Hematopoietic multipotent progenitor cell treated with erythropoietin and hydrocortisone succinate and interleukin-3 and kit ligand, for 6 days (in vitro differentiated cells): Measurements from ENCODE around the gene BRAP.
"Not testable (repeated sequence)": the region's sequence is repeated elsewhere in the genome, so short reads cannot be mapped to it uniquely, and the experiment has no call there.

Source experiments
- DNase-seq: peaks from one replicate; pipeline ENCODE4 v3.0.0-alpha.2; 2015

BRAP gene

DNA sequence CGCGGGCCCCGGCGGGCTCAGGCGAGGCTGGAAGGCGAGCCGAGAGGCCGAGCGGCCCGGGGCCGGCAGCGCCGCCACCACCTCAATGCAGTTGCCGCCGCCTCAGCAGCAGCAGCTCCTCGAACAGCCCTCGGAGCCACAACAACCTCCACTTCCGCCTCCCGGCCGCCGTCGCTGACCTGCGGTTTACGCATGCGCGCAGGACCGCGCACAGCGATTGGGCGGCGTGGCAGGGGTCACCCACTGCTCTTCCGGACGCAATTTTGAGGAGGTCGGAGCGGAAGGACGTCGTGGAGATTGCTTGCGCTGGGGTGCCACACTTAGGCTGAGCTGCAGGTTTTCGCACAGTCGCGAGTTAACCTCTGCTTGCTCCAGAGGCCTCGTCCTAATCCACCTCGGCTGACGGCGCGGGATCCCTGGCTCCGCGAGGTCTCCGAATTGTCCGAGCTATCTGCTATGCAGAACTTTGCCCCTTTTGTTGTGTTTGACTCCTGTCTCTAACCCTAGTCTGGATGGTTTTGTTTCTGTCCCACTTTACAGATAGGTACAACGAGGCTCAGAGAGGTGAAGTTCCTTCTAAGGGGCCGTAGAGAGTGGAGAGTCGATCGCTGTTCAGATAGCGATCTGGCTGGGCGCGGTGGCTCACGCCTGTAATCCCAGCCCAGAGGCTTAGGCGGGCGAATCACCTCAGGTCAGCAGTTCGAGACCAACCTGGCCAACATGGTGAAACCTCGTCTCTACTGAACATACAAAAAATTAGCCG lies at the start of gene BRAP, which contains the start of gene ACAD10:
TSS of gene BRAP (minus strand) at position 146 of the 763 bp plus-strand sequence. CDS start 164 bp downstream, outside the sequence.
TSS of gene ACAD10 (plus strand) at position 243 of the 763 bp plus-strand sequence. CDS start 6,657 bp downstream, outside the sequence.
- peak; percentile 97 for DNase-seq

DNA sequence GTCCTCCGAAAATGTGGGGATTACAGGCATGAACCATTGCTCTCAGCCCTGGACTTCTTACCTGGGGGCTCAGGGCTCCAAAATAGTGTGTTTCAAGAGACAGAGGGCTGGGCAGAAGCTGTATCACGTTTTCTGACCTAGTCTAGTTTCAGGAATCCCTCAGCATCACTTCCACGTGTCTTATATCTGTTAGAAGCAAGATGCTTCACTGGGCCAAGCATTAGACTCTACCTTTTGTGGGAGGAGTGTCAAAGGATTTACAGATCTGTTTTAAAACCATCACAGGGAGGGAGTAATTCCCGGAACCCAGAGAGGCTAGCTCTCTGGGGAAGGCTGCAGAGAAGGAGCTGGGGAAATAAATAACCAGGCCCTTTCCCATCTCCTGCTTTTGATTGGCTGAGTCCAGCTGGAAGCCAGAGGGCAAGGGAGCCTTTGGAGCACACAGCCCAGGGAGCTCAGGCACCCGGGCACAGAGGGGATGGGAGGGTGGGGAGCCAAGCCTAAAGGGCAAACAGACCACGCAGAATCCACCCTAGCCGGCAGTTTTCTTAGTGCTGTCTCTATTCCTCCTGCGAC lies 47.7 kb upstream of the BRAP start:
- DNase-seq, result no peak

DNA sequence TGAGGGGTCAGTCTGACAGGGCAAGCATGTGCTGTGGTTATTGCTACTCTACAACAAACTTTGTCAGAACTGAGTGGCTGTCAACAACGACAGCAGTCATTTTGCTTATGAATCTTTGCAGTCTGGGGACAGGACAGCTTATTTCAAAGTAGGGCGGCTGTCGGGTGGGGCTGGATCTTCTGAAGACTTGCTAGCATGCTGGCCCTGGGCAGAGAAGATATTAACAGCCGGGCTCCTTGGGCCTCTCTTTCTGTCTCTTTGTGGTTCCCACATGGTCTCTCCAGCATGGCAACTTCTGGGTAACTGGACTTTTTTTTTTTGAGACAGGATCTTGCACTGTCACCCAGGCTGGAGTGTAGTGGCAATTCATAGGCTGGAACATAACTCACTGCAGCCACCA lies 47.0 kb upstream of the BRAP start:
- DNase-seq, result peak; percentile 77

GRCh38 chr12:111730420-111730819 lies 44.7 kb upstream of the BRAP start:
- DNase-seq, result no peak

GRCh38 chr12:111728795-111729194 lies 43.0 kb upstream of the BRAP start:
- no peak for DNase-seq

GRCh38 chr12:111723646-111724360 lies 38.0 kb upstream of the BRAP start:
- not testable (repeated sequence) for DNase-seq

DNA sequence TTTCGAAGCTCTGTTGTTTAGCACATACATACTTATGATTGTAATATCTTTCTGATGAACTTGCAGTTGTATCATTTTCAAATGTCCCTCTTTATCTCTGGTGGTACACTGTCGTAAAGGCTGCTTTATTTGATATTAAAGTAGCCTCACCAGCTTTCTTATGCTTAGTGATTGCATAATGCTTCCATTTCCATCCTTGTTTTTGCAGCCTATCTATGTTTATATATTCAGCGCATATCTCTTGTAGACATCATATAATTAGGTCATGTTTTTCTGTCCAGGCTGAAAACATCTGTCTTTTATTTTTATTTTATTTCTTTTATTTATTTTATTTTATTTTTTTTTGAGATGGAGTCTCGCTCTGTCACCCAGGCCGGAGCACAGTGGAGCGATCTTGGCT lies 34.7 kb upstream of the BRAP start:
- no peak for DNase-seq

DNA sequence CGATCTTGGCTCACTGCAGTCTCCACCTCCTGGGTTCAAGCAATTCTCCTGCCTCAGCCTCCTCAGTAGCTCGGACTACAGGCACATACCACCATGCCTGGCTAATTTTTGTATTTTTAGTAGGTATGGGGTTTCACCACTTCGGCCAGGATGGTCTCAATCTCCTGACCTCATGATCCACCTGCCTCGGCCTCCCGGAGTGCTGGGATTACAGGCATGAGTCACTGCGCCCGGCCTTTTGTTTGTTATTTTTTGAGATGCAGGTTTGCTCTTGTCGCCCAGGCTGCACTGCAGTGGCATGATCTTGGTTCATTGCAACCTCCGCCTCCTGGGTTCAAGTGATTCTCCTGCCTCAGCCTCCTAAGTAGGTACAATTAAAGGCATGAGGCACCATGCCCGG lies 33.6 kb upstream of the BRAP start:
- DNase-seq, result not testable (repeated sequence)

DNA sequence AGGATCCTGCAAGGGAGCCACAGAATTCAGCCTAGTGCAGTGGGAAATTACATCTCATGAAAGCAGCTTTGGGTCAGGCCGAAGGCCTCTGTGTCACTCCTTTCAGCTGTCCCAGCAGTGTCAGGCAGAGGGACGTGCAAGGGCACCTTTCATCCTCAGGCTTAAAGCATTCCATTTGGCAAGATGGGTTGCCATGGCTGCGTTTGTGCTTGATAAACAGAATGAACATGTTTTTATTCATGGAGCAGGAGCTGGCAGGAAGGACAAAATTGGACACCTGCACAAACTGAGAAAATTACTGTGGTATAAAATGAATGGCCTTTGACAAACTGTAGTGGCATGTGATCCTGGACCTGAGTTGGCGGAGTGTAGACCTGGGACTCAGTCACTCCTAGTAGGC lies 29.5 kb upstream of the BRAP start:
- DNase-seq, result no peak

GRCh38 chr12:111706145-111706544 lies 20.4 kb upstream of the BRAP start:
- no peak for DNase-seq

GRCh38 chr12:111705672-111706071 lies 19.9 kb upstream of the BRAP start:
- DNase-seq, result peak; percentile 50

- no peak for DNase-seq
Observed at GRCh38 chr12:111699962-111700361, 14.2 kb upstream of the BRAP start.

DNA sequence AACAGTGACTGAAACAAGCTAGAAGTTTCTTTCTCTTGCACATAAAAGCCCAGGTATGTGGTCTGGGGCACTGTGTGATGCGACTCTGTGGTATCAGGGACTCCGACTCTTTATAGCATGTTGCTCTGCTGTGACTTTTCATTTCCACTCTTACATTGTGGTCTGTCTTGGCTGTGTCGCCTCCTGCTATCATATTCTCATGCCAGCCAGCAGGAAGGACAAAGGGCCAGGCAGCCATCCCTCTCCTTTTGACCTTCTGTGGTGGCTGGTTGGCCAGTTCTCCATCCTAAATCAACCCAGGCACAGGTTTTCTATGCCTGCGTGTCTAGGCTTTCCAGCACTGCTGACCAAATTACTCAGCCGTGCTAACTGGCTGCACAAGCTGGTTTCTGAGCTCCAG lies 8.1 kb upstream of the BRAP start:
- DNase-seq, result no peak

DNA sequence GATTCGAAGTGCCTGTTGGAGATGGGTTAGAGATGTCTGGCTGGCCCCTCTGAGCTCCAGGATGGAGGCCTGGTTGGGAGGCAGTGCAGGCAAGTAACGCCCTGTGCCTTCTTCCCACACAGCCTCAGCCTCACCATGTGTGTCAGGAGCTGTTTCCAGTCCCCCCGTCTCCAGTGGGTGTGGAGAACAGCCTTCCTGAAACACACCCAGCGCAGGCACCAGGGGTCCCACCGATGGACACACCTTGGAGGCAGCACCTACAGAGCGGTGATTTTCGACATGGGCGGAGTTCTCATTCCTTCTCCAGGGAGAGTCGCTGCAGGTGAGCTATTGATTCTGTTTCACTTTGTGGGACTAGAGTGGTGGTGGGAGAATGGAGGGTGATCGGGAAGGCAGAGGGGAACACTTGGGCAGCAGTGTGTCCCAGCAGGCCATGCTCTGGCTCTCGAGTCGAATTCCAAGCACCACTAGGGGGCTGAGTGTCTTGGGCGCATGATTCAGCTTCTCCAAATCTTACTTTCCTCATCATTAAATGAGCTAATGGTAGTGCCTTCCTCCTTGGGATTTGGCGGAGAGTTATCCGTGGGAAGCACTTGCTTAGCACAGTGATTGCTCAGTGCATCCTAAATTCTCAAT lies 6.9 kb upstream of the BRAP start:
- DNase-seq, result peak; percentile 63

DNA sequence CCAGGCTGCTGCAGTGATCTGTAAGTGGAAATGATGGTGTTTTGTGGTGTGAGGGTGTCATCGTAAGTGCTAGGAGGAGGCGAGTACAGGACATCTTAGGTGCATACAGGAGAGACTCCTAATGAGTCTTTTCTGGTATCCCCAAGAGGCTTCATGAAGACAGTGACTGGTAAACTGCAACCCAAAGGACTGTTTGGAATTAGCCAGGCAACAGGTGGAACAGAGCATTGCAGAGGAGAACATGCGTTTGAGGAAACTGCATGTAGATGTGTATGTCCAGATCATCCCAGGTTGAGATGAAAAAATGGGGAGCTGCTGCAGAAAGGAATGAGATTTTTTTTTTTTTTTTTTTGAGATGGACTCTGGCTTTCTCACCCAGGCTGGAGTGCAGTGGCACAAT lies 5.5 kb upstream of the BRAP start:
- no peak for DNase-seq

DNA sequence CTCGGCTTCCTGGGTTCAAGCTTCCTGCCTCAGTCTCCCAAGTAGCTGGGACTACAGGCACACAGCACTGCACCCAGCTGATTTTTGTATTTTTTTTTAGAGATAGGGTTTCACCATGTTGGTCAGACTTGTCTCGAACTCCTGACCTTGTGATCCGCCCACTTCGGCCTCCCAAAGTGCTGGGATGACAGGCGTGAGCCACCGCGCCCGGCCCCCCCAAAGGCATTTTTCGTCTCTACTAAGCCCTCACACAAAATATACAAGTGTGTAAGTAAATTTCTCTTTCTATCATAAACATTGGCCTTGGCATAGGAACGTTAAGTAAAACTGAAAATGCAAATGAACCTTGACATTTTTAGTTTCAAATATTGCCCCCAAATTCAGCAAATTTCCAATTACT lies 2.2 kb upstream of the BRAP start:
- DNase-seq, result no peak

DNA sequence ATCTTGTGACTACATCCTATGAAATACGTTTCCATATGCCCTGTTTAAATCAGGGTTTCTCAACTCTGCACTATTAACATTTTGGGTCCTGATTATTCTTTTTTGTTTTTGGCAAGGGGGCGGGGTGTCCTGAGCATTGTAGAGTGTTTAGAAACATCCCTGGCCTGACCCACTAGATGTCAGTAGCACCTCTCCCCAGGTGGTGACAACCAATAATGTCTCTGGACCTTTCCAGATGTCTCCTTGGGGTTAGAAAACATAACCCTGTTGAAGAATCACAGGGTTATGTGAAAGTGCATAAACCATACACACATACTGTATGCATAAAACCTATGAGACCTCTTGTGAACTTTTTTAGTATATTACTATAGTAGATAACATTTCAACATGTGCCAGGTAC lies 1.5 kb upstream of the BRAP start:
- DNase-seq, result peak; percentile 75

DNA sequence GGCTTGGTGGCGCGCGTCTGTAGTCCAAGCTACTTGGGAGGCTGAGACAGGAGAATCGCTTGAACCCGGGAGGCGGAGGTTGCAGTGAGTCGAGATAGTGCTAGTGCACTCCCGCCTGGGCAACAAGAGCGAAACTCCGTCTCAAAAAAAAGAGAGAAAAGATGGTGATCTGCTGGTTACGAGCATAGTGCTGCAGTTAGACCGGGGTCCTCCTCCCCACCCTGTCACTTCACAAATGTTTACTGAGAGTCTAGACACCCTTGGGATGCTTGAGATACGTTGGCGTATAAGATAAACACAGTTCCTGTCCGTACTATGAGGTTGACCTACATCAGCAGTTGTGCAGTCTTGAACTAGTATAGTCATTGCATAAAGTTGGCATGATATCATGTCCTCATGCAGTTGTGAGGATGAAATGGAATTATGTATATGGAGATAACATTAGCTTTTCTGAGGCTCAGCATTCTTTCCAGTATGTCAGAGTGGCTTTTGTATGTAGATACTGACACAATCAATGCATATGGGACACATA lies 884 bp upstream of the BRAP start:
- DNase-seq, result peak; percentile 38

GRCh38 chr12:111685322-111685810 lies 390 bp downstream of the BRAP start:
- DNase-seq, result peak; percentile 66

GRCh38 chr12:111684485-111685198 lies 1.1 kb downstream of the BRAP start:
- peak; percentile 41 for DNase-seq

- DNase-seq, result no peak
Observed at GRCh38 chr12:111677186-111677585, 8.6 kb downstream of the BRAP start.

DNA sequence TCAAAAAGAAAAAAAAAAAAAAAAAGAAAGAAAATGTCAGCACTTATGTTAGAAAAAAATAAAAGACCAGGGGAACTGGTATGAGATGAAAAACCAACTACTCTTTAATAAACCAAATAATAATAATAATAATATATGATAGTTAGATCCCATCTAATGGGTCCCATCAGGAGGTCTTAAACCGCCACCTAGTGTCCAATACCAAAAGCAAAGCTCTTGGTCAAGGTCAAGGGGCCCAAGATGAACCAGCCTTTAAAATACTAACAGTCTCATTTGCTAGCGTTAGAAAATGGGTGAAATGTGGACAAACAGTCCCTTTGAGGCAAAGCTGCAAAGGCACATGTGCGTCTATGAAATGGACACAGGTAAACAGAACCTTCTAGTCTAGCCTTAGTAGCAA lies 12.3 kb downstream of the BRAP start:
- DNase-seq, result peak; percentile 68
